Psoas muscle (tissue), 8 donors: ENCODE measurements around the gene GARIN3. TPM values are rescaled to one million over a fixed set of nuclear protein-coding genes. Genes with fewer than 3 reads are reported as not detected.

Experiments
- ATAC-seq, 4 donors: fragments of 200-7000 bp; cut with Tn5 transposase; one replicate each; pipeline ENCODE4 v1.9.1; 2020; ENCODE audit warnings: moderate library complexity in 3 of 4, mild to moderate bottlenecking in 2 of 4
- DNase-seq, 2 donors: peaks; one replicate each; pipeline ENCODE4 v3.0.0-alpha.2; 2020
- H3K27ac ChIP-seq: fragments of 200-600 bp; one replicate; pipeline ENCODE4 v1.8.0; 2022
- H3K27me3 ChIP-seq, 3 donors: fragments of 200-600 bp in 1 of 3; one replicate each; pipeline versions ENCODE4 v1.6.1 to v1.8.0; 2013 to 2022; ENCODE audit warnings: low read length in 2 of 3, mild to moderate bottlenecking in 2 of 3, moderate library complexity in 1 of 3; ENCODE audit not compliant: insufficient read depth in 3 of 3
- H3K36me3 ChIP-seq, 2 donors: fragments of 200-600 bp in 1 of 2; one replicate each; pipeline versions ENCODE4 v1.6.1 to v1.8.0; 2013 to 2022; ENCODE audit warnings: low read depth in 1 of 2, mild to moderate bottlenecking in 1 of 2, moderate library complexity in 1 of 2; ENCODE audit not compliant: insufficient read depth in 1 of 2
- H3K4me1 ChIP-seq: fragments of 200-600 bp; one replicate; pipeline ENCODE4 v1.8.0; 2022
- H3K4me3 ChIP-seq: fragments of 200-600 bp; one replicate; pipeline ENCODE4 v1.8.0; 2022; ENCODE audit warnings: mild to moderate bottlenecking
- H3K9me3 ChIP-seq: fragments of 200-600 bp; one replicate; pipeline ENCODE4 v1.8.0; 2022
- CTCF ChIP-seq: fragments of 200-600 bp; IDR thresholded peaks from one replicate; pipeline ENCODE4 v1.8.0; 2022; ENCODE audit warnings: antibody characterized with exemption
- WGBS, 3 donors: extraction: QIAGEN DNeasy Blood & Tissue Kit; methylation state at CpG; one replicate each; pipeline versions ENCODE4 v1.1.6 to v1.1.7; 2013; 5-methylcytosine and 5-hydroxymethylcytosine counted together
- intact Hi-C, 2 donors: fragments of 100-400 bp; cut with DNase I; formaldehyde crosslinking; loops; one replicate each; pipeline versions ENCODE4 v1.11.0 to v1.14.2; 2022
- polyA plus RNA-seq, 3 donors: library from polyadenylated mRNA; stranded (reverse); fragments of 200-250 nt; gene quantifications; one replicate each; pipeline ENCODE4 v1.2.3, GENCODE V29; 2013
- total RNA-seq, 4 donors: library from RNA; stranded (reverse); fragmentation: NEBNext Ultra II Directional in 2 of 4; extraction: Animal tissue kit (Norgen Biotek cat#: 25700) in 2 of 4; gene quantifications; one replicate each; pipeline versions ENCODE4 v1.2.1 to v1.2.4, GENCODE V29; 2021 to 2023
- donor health status: healthy with polysubstance abuse.
- donor health status: DM: no; HTN: no; CAD: no; lungs with moderate emphysema.
- donor health status: Bipolar disorder and iron deficiency.
- donor health status: healthy.
- donor health status: DM: yes; HTN: yes; CAD: no.
- donor health status: DM: no; HTN: no; CAD: no.
- donor health status: DM: no; HTN: no; CAD: no.
- donor health status: DM: yes; HTN: yes; CAD: no.

Gene GARIN3
- total and polyA plus RNA-seq, 7 donors = not detected

GRCh38 chr5:157143127-157143971, 22.7 kb downstream of the GARIN3 start:
- WGBS, 3 donors = 5 to 12% (median 8%) methylated on average over 33 of the region's 33 CpGs
- no peaks in the 10 kb centered on the region for H3K9me3 ChIP-seq
- peaks cover 0 to 10% of the 10 kb centered on the region in 2 donors for H3K36me3 ChIP-seq
- no peaks in the 10 kb centered on the region for H3K27me3 ChIP-seq
- peak overlapping the region; percentile 97 for H3K27ac ChIP-seq
- DNase-seq (peak; percentile 43 to 59), ATAC-seq (peak; percentile 49 to 76 (median 62))
- intact Hi-C loops = loop anchor here in 1 of 2 donors (10.0 kb wide), 1 partner anchor 601 kb away; the partner anchor contains the start of gene LSM11
- H3K4me1 ChIP-seq = peaks cover 8% of the 10 kb centered on the region
- TF ChIP-seq CTCF = no peak
- H3K4me3 ChIP-seq = peak overlapping the region; percentile 99

GRCh38 chr5:157142317-157143126, 23.5 kb downstream of the GARIN3 start, which contains the start of gene MED7:
Gene MED7, minus strand, starts transcription at chr5:157142865. Its CDS starts 3,434 bp downstream, at chr5:157139431.
- DNase-seq (peak; percentile 88 to 94), ATAC-seq (peak; percentile 98 to 99 (median 99))
- H3K9me3 ChIP-seq = no peaks in the 10 kb centered on the region
- H3K27ac ChIP-seq = peak within 1 kb of the TSS; percentile 97
- no peaks in the 10 kb centered on the region for H3K27me3 ChIP-seq
- peak within 1 kb of the TSS; percentile 99 for H3K4me3 ChIP-seq
- peaks cover 0 to 18% of the 10 kb centered on the region in 2 donors for H3K36me3 ChIP-seq
- 0 to 1% (median 1%) methylated on average over 48 of the region's 48 CpGs for WGBS, 3 donors
- intact Hi-C loops = loop anchor here in 1 of 2 donors (10.0 kb wide), 1 partner anchor 602 kb away; the partner anchor contains the start of gene LSM11
- TF ChIP-seq CTCF = no peak
- peaks cover 8% of the 10 kb centered on the region for H3K4me1 ChIP-seq

- no peak overlapping the region for H3K27ac ChIP-seq
- H3K4me1 ChIP-seq = peaks cover 8% of the 10 kb centered on the region
- H3K27me3 ChIP-seq = no peaks in the 10 kb centered on the region
- 92 to 95% (median 93%) methylated on average over 6 of the region's 6 CpGs for WGBS, 3 donors
- ATAC-seq = peak in 2 of 4 donors; percentile 40 to 44
- TF ChIP-seq CTCF = no peak
- intact Hi-C loops = no loop called here
- no peak for DNase-seq
- no peaks in the 10 kb centered on the region for H3K9me3 ChIP-seq
- H3K36me3 ChIP-seq = peaks cover 0 to 27% of the 10 kb centered on the region in 2 donors
- H3K4me3 ChIP-seq = no peak overlapping the region
These were observed 28.4 kb downstream of the GARIN3 start for GRCh38 chr5:157137691-157138090.

- WGBS, 3 donors = 30 to 31% (median 31%) methylated on average over 1 of the region's 1 CpG
- Histone ChIP-seq H3K9me3 (no peaks in the 10 kb centered on the region), H3K4me1 (no peaks in the 10 kb centered on the region), H3K27me3 (no peaks in the 10 kb centered on the region), H3K36me3 (peaks cover 0 to 6% of the 10 kb centered on the region in 2 donors), H3K4me3 (no peak overlapping the region), H3K27ac (no peak overlapping the region)
- intact Hi-C loops = no loop called here
- TF ChIP-seq CTCF = no peak
- no peak for DNase-seq
- no peak for ATAC-seq
These were observed 33.8 kb downstream of the GARIN3 start for GRCh38 chr5:157132281-157132612.
